Tibial artery (tissue), 4 donors: ENCODE results near the gene NAT14.

Experiments used
- DNase-seq, 2 donors: peaks; one replicate each; pipeline ENCODE4 v3.0.0-alpha.2; 2019
- H3K27ac ChIP-seq, 2 donors: fragments of 200-600 bp; sonication (generic) in 1 of 2; 1 replicate in 1 of 2; 2 replicates in 1 of 2; pipeline ENCODE4 v1.5.1; 2018 to 2019; ENCODE audit warnings: mild to moderate bottlenecking in 1 of 2
- H3K27me3 ChIP-seq, 2 donors: fragments of 200-600 bp; sonication (generic) in 1 of 2; one replicate each; pipeline versions ENCODE4 v1.5.1 to v1.6.0; 2016 to 2019
- H3K36me3 ChIP-seq, 3 donors: fragments of 200-600 bp; sonication (generic) in 2 of 3; one replicate each; pipeline ENCODE4 v1.5.1; 2016 to 2019; ENCODE audit warnings: mild to moderate bottlenecking in 2 of 3
- H3K4me1 ChIP-seq, 4 donors: fragments of 200-600 bp; sonication (generic) in 2 of 4; 1 replicate in 3 of 4; 2 replicates in 1 of 4; pipeline ENCODE4 v1.5.1; 2016 to 2019
- H3K4me3 ChIP-seq, 2 donors: fragments of 200-600 bp; sonication (generic) in 1 of 2; 1 replicate in 1 of 2; 2 replicates in 1 of 2; pipeline ENCODE4 v1.5.1; 2018 to 2019; ENCODE audit warnings: mild to moderate bottlenecking in 2 of 2
- H3K9me3 ChIP-seq, 3 donors: fragments of 200-600 bp; sonication (generic) in 1 of 3; one replicate each; pipeline ENCODE4 v1.5.1; 2016 to 2019
- intact Hi-C: fragments of 100-400 bp; cut with DNase I; formaldehyde crosslinking; loops from one replicate; pipeline ENCODE4 v1.15.0; 2023; ENCODE audit warnings: low total_unique reads
- TF ChIP-seq, protein P1 (sequence below), 2 experiments: fragments of 200-600 bp in 1 of 2; fragments of 450-650 bp in 1 of 2; IDR thresholded peaks; one replicate each; pipeline ENCODE4 v1.5.1; 2017 to 2019; ENCODE audit warnings: antibody characterized with exemption in 2 of 2, mild to moderate bottlenecking in 1 of 2, moderate library complexity in 1 of 2

NAT14 gene

DNA sequence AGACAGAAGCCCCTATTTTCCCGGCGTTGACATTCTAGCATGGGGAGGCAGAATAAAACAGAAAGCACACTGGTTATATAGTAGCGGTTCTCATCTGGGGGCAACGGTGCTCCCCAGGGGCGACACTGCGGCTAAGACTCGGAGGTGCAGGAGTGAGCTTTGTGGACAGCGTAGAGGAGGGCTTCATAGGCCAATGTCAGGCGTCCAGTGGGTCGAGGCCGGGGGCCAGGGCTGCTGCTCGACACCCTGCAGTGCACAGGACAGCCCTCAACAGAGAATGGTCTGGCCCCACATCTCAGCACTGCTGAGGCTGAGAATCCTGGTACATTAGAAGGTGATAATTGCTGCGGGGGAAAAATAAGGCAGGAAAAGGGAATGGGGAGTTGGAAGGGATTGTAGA is 7.1 kb upstream of the NAT14 start:
- intact Hi-C loops = no loop called here
- no peaks in the 10 kb centered on the region for H3K9me3 ChIP-seq
- no peak overlapping the region for H3K27ac ChIP-seq
- H3K4me1 ChIP-seq = peaks cover 0 to 25% (median 12%) of the 10 kb centered on the region in 4 donors
- TF ChIP-seq, protein P1, sequence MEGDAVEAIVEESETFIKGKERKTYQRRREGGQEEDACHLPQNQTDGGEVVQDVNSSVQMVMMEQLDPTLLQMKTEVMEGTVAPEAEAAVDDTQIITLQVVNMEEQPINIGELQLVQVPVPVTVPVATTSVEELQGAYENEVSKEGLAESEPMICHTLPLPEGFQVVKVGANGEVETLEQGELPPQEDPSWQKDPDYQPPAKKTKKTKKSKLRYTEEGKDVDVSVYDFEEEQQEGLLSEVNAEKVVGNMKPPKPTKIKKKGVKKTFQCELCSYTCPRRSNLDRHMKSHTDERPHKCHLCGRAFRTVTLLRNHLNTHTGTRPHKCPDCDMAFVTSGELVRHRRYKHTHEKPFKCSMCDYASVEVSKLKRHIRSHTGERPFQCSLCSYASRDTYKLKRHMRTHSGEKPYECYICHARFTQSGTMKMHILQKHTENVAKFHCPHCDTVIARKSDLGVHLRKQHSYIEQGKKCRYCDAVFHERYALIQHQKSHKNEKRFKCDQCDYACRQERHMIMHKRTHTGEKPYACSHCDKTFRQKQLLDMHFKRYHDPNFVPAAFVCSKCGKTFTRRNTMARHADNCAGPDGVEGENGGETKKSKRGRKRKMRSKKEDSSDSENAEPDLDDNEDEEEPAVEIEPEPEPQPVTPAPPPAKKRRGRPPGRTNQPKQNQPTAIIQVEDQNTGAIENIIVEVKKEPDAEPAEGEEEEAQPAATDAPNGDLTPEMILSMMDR (IDR thresholded peaks at IDR 0.05) = no peak
- peaks cover 9 to 24% (median 18%) of the 10 kb centered on the region in 3 donors for H3K36me3 ChIP-seq
- peaks cover 0 to 17% of the 10 kb centered on the region in 2 donors for H3K27me3 ChIP-seq
- no peak overlapping the region for H3K4me3 ChIP-seq
- DNase-seq = no peak

DNA sequence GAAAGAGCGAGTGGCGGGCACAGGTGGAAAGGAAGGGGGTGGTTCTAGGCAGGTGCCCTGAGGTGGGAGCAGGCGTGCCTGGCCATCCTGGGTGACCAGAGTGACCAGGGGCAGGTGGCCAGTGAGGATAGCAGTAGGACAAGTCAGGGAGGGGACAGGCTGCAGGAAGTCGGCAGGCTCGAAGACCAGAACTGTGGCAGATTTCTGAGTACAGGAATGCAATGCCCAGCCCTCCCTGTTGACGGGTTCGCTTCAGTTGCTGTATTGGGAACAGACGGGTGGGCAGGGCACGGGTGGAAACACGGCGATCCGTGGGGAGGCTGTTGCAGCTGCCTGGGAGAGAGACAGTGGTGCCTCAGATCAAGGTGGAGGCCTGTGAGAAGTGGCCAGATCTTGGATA is 6.6 kb upstream of the NAT14 start:
- H3K36me3 ChIP-seq = peaks cover 11 to 28% (median 23%) of the 10 kb centered on the region in 3 donors
- intact Hi-C loops = no loop called here
- peaks cover 0 to 17% of the 10 kb centered on the region in 2 donors for H3K27me3 ChIP-seq
- no peaks in the 10 kb centered on the region for H3K9me3 ChIP-seq
- H3K4me3 ChIP-seq = no peak overlapping the region
- no peak for DNase-seq
- peaks cover 0 to 25% (median 12%) of the 10 kb centered on the region in 4 donors for H3K4me1 ChIP-seq
- H3K27ac ChIP-seq = no peak overlapping the region
- TF ChIP-seq, protein P1 (IDR thresholded peaks at IDR 0.05) = no peak

DNA sequence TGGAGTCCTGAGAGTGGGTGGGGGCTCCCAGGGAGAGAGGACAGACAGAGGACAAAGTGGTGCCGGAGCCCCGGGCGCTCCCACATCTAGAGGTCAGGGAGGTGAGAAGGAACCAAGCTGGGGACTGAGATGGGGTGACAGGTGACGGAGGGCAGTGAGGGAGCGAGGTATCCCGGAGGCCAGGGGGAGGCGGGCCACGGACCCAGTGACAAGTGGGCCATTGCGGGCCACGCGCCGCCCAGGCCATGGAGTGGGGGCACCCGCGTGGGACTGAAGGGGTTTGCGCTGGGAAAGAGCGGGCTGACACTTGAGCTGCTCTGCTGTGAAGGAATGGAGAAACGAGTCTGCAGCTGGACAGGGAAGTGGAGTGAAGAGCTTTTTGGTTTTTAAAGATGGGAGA is 5.9 kb upstream of the NAT14 start:
- intact Hi-C loops = no loop called here
- peaks cover 0 to 20% of the 10 kb centered on the region in 2 donors for H3K27me3 ChIP-seq
- TF ChIP-seq, protein P1 (IDR thresholded peaks at IDR 0.05) = no peak
- no peak overlapping the region for H3K27ac ChIP-seq
- no peaks in the 10 kb centered on the region for H3K9me3 ChIP-seq
- no peak overlapping the region for H3K4me3 ChIP-seq
- DNase-seq = no peak
- H3K36me3 ChIP-seq = peaks cover 11 to 35% (median 29%) of the 10 kb centered on the region in 3 donors
- H3K4me1 ChIP-seq = peaks cover 0 to 26% (median 13%) of the 10 kb centered on the region in 4 donors

DNA sequence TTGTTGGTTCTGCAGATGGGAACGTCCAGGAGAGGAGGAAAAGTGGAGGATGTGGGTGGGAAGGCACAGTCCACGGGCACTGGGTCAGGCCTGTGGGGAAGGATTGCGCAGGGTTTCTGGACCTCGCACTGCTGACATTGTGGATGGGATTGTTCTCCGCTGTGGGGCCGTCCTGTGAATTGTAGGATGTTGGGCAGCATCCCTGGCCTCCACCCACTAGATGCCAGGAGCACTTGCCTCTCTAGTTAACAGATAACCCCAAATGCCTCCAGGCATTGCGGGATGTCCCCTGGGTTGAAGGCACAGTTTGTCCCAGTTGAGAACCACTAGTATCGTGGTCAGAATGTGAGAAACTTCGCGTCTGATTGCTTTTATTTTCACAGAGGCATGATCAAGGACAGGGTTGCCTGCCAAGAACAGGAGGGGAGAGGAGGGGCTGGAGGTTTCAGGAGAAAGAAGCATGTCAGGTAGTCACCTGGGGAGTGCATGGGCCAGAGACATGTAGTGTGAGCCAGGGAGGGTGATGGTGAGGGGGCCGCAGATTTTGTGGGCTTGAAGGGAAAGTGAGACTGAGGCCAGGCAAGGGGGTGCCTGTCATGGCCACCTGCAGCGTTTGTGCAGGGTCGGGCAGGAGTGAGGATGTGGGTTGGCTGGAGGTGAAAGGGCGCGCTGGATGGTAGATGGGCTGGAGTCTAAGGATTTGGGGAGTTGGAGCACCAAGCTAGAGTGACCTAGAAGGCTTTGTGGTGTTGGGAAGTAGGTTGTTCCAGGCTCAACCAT is 5.3 kb upstream of the NAT14 start:
- Histone ChIP-seq H3K36me3 (peaks cover 11 to 35% (median 30%) of the 10 kb centered on the region in 3 donors), H3K27me3 (peaks cover 0 to 26% of the 10 kb centered on the region in 2 donors), H3K4me1 (peaks cover 0 to 32% (median 19%) of the 10 kb centered on the region in 4 donors), H3K9me3 (no peaks in the 10 kb centered on the region), H3K4me3 (no peak overlapping the region), H3K27ac (no peak overlapping the region)
- intact Hi-C loops = no loop called here
- TF ChIP-seq, protein P1 (IDR thresholded peaks at IDR 0.05) = no peak
- no peak for DNase-seq

DNA sequence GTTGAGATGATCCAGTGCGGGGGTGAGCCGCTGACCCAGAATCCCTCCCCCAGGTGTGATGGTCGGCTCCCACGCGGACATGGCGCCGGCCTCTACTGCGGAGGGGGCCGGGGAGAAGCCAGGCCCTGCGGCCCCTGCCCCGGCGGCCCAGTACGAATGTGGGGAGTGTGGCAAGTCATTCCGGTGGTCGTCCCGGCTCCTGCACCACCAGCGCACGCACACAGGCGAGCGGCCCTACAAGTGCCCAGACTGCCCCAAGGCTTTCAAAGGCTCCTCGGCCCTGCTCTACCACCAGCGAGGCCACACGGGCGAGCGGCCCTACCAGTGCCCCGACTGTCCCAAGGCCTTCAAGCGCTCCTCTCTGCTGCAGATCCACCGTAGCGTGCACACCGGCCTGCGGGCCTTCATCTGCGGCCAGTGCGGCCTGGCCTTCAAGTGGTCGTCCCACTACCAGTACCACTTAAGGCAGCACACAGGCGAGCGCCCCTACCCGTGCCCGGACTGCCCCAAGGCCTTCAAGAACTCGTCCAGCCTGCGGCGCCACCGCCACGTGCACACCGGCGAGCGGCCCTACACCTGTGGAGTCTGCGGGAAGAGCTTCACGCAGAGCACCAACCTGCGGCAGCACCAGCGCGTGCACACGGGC is 3.7 kb upstream of the NAT14 start:
- intact Hi-C loops = no loop called here
- TF ChIP-seq, protein P1 (IDR thresholded peaks at IDR 0.05) = no peak
- peaks cover 11 to 35% (median 30%) of the 10 kb centered on the region in 3 donors for H3K36me3 ChIP-seq
- peaks cover 0 to 37% (median 29%) of the 10 kb centered on the region in 4 donors for H3K4me1 ChIP-seq
- H3K9me3 ChIP-seq = no peaks in the 10 kb centered on the region
- no peak overlapping the region for H3K27ac ChIP-seq
- no peak overlapping the region for H3K4me3 ChIP-seq
- peaks cover 0 to 42% of the 10 kb centered on the region in 2 donors for H3K27me3 ChIP-seq
- DNase-seq = no peak
